ENCODE data around the gene TMEM154.
A peak's percentile ranks its signal among the peaks of the same experiment; 100 is the strongest.

Gene TMEM154

GRCh38 chr4:152591876-152592275 lies 87.9 kb downstream of the TMEM154 start:
- FAIRE-seq (no peak), DNase-seq (ENCODE audit: insufficient read length, low spot score) (no peak)
- TF ChIP-seq POU2F2 (IDR thresholded peaks at IDR 0.05; ENCODE audit: low read depth, low read length): no peak
- no peak for TF ChIP-seq TAF1 (IDR thresholded peaks at IDR 0.05; ENCODE audit: low read depth, low read length)
- no peak for TF ChIP-seq PAX5 (IDR thresholded peaks at IDR 0.05; ENCODE audit: insufficient read depth, low read length, severe bottlenecking)
- no peak for TF ChIP-seq POLR2A (IDR thresholded peaks at IDR 0.05; ENCODE audit: low read depth, low read length)
- no peak for TF ChIP-seq SPI1 (IDR thresholded peaks at IDR 0.05; ENCODE audit: low read depth, low read length)
- TF ChIP-seq POLR2AphosphoS5 (IDR thresholded peaks at IDR 0.05; ENCODE audit: low read depth, low read length): no peak

GRCh38 chr4:152591396-152591795 lies 88.4 kb downstream of the TMEM154 start:
- TF ChIP-seq TAF1 (IDR thresholded peaks at IDR 0.05; ENCODE audit: low read depth, low read length): no peak
- no peak for TF ChIP-seq PAX5 (IDR thresholded peaks at IDR 0.05; ENCODE audit: insufficient read depth, low read length, severe bottlenecking)
- no peak for TF ChIP-seq SPI1 (IDR thresholded peaks at IDR 0.05; ENCODE audit: low read depth, low read length)
- no peak for TF ChIP-seq POU2F2 (IDR thresholded peaks at IDR 0.05; ENCODE audit: low read depth, low read length)
- TF ChIP-seq POLR2A (IDR thresholded peaks at IDR 0.05; ENCODE audit: low read depth, low read length): no peak
- no peak for TF ChIP-seq POLR2AphosphoS5 (IDR thresholded peaks at IDR 0.05; ENCODE audit: low read depth, low read length)
- FAIRE-seq: peak; percentile 89
- no peak for DNase-seq (ENCODE audit: insufficient read length, low spot score)

- peak; percentile 54 for FAIRE-seq
- DNase-seq (ENCODE audit: insufficient read length, low spot score): no peak
- TF ChIP-seq POLR2AphosphoS5 (IDR thresholded peaks at IDR 0.05; ENCODE audit: low read depth, low read length): no peak
- no peak for TF ChIP-seq PAX5 (IDR thresholded peaks at IDR 0.05; ENCODE audit: insufficient read depth, low read length, severe bottlenecking)
- TF ChIP-seq POU2F2 (IDR thresholded peaks at IDR 0.05; ENCODE audit: low read depth, low read length): no peak
- TF ChIP-seq TAF1 (IDR thresholded peaks at IDR 0.05; ENCODE audit: low read depth, low read length): no peak
- TF ChIP-seq POLR2A (IDR thresholded peaks at IDR 0.05; ENCODE audit: low read depth, low read length): no peak
- no peak for TF ChIP-seq SPI1 (IDR thresholded peaks at IDR 0.05; ENCODE audit: low read depth, low read length)
Observed at GRCh38 chr4:152590179-152591031, 89.4 kb downstream of the TMEM154 start.

- FAIRE-seq (no peak), DNase-seq (ENCODE audit: insufficient read length, low spot score) (no peak)
- TF ChIP-seq POLR2A (IDR thresholded peaks at IDR 0.05; ENCODE audit: low read depth, low read length): no peak
- no peak for TF ChIP-seq POU2F2 (IDR thresholded peaks at IDR 0.05; ENCODE audit: low read depth, low read length)
- no peak for TF ChIP-seq PAX5 (IDR thresholded peaks at IDR 0.05; ENCODE audit: insufficient read depth, low read length, severe bottlenecking)
Observed at GRCh38 chr4:152588869-152589268, 90.9 kb downstream of the TMEM154 start.

GRCh38 chr4:152587127-152587526 lies 92.7 kb downstream of the TMEM154 start:
- DNase-seq (ENCODE audit: insufficient read length, low spot score): no peak
- TF ChIP-seq POLR2A (IDR thresholded peaks at IDR 0.05; ENCODE audit: low read depth, low read length): no peak
- no peak for TF ChIP-seq POLR2AphosphoS5 (IDR thresholded peaks at IDR 0.05; ENCODE audit: low read depth, low read length)
- TF ChIP-seq TAF1 (IDR thresholded peaks at IDR 0.05; ENCODE audit: low read depth, low read length): no peak
- TF ChIP-seq PAX5 (IDR thresholded peaks at IDR 0.05; ENCODE audit: insufficient read depth, low read length, severe bottlenecking): no peak
- no peak for TF ChIP-seq POU2F2 (IDR thresholded peaks at IDR 0.05; ENCODE audit: low read depth, low read length)
- TF ChIP-seq SPI1 (IDR thresholded peaks at IDR 0.05; ENCODE audit: low read depth, low read length): no peak
- FAIRE-seq: no peak

- DNase-seq (ENCODE audit: insufficient read length, low spot score) (no peak), FAIRE-seq (peak; percentile 28)
- TF ChIP-seq POLR2A (IDR thresholded peaks at IDR 0.05; ENCODE audit: low read depth, low read length): no peak
- no peak for TF ChIP-seq TAF1 (IDR thresholded peaks at IDR 0.05; ENCODE audit: low read depth, low read length)
- no peak for TF ChIP-seq POLR2AphosphoS5 (IDR thresholded peaks at IDR 0.05; ENCODE audit: low read depth, low read length)
- no peak for TF ChIP-seq SPI1 (IDR thresholded peaks at IDR 0.05; ENCODE audit: low read depth, low read length)
- TF ChIP-seq PAX5 (IDR thresholded peaks at IDR 0.05; ENCODE audit: insufficient read depth, low read length, severe bottlenecking): no peak
- no peak for TF ChIP-seq POU2F2 (IDR thresholded peaks at IDR 0.05; ENCODE audit: low read depth, low read length)
Observed at GRCh38 chr4:152586668-152587067, 93.1 kb downstream of the TMEM154 start.

DNA sequence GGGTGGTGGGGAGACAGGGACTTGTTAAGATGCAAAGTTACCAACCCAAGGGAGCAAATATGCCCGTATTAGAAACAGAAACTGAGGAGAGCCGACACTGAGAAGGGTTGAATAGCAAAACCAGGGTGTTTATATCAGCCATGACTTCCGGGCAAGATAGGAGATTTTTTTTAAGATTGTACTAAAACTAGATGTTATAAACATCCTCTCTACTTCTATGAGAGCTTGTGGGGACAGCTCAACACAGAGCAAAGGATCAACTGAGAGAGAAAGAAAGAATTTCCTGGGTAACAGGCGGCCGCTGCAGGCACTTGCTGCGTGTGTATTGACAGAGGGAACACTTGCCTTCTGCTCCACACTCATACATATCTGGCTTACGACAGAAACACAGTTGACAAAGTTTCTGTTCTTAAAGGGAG lies 94.8 kb downstream of the TMEM154 start:
- TF ChIP-seq POLR2A (IDR thresholded peaks at IDR 0.05; ENCODE audit: low read depth, low read length) (no peak), POU2F2 (IDR thresholded peaks at IDR 0.05; ENCODE audit: low read depth, low read length) (no peak), SPI1 (IDR thresholded peaks at IDR 0.05; ENCODE audit: low read depth, low read length) (no peak), PAX5 (IDR thresholded peaks at IDR 0.05; ENCODE audit: insufficient read depth, low read length, severe bottlenecking) (no peak), TAF1 (IDR thresholded peaks at IDR 0.05; ENCODE audit: low read depth, low read length) (no peak), POLR2AphosphoS5 (IDR thresholded peaks at IDR 0.05; ENCODE audit: low read depth, low read length) (no peak)
- FAIRE-seq (no peak), DNase-seq (ENCODE audit: insufficient read length, low spot score) (no peak)

DNA sequence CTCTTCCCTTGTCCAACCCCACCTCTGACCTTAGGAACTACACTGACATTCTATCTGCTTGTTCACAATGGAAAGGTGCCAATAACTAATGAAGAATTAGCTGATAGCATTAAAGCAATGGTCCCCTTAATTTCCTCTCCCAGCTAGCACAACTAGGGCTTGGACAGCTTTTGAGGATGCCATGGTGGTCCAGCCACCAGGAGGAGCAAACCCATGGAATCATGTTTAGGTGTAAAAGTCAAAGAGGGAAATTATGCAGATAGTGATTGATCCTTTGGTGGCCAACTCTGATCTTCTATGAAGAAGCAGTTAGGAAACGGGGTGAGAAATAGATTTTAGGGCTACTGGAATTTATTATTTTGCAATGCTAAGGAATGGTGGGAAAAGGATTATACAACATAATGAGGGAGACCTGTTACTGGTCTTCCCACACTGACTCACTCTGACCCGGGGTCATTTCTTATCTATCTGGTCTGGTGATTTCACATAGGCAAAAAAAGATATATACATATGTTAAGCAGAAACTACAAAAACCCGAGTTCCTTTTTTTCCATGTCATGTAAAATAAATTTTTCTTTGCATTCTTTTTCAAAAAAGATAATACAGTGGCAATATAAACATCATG lies 98.1 kb downstream of the TMEM154 start:
- TF ChIP-seq POLR2AphosphoS5 (IDR thresholded peaks at IDR 0.05; ENCODE audit: low read depth, low read length) (no peak), SPI1 (IDR thresholded peaks at IDR 0.05; ENCODE audit: low read depth, low read length) (no peak), POU2F2 (IDR thresholded peaks at IDR 0.05; ENCODE audit: low read depth, low read length) (no peak), PAX5 (IDR thresholded peaks at IDR 0.05; ENCODE audit: insufficient read depth, low read length, severe bottlenecking) (no peak), TAF1 (IDR thresholded peaks at IDR 0.05; ENCODE audit: low read depth, low read length) (no peak), POLR2A (IDR thresholded peaks at IDR 0.05; ENCODE audit: low read depth, low read length) (no peak)
- DNase-seq (ENCODE audit: insufficient read length, low spot score) (no peak), FAIRE-seq (peak; percentile 23)

DNA sequence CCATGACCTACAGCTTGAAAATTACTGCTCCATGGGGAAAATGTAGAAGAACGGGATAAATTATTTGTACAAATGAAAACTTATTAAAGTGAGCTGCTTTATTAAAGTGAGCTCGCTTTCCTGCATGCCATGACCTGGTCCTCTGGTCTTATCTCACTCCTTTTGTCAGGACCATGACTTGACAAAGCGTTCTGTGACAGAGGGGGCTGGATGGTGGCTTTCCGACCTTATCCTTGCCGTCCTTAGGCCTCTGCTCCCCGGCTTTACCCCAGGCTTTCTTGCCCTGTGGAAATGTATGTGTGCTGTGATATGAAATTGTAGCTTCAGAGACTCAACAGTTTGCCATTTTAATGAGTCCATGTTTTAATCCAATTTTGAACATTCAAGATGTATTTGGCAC lies 99.9 kb downstream of the TMEM154 start:
- no peak for TF ChIP-seq POLR2AphosphoS5 (IDR thresholded peaks at IDR 0.05; ENCODE audit: low read depth, low read length)
- TF ChIP-seq TAF1 (IDR thresholded peaks at IDR 0.05; ENCODE audit: low read depth, low read length): no peak
- TF ChIP-seq POLR2A (IDR thresholded peaks at IDR 0.05; ENCODE audit: low read depth, low read length): no peak
- no peak for TF ChIP-seq POU2F2 (IDR thresholded peaks at IDR 0.05; ENCODE audit: low read depth, low read length)
- TF ChIP-seq SPI1 (IDR thresholded peaks at IDR 0.05; ENCODE audit: low read depth, low read length): no peak
- no peak for TF ChIP-seq PAX5 (IDR thresholded peaks at IDR 0.05; ENCODE audit: insufficient read depth, low read length, severe bottlenecking)
- no peak for DNase-seq (ENCODE audit: insufficient read length, low spot score)
- FAIRE-seq: no peak
